HFF-Myc (cell line): ENCODE results near the gene DEPDC5.
"Not testable (repeated sequence)": the region's sequence is repeated elsewhere in the genome, so short reads cannot be mapped to it uniquely, and the experiment has no call there.

Experiments
- DNase-seq: peaks from one replicate; pipeline ENCODE4 v3.0.0-alpha.2; 2011; ENCODE audit warnings: low read depth; ENCODE audit errors: extremely low read depth
- H3K4me3 ChIP-seq: replicated peaks from 2 replicates; pipeline ENCODE4 v1.5.1; 2011; ENCODE audit warnings: low read depth, mild to moderate bottlenecking, control low read depth, low read length
- TF ChIP-seq, protein P1 (sequence below): IDR thresholded peaks from 2 replicates; pipeline ENCODE4 v1.5.1; 2012; ENCODE audit warnings: mild to moderate bottlenecking, low read depth, low read length, control low read depth; ENCODE audit errors: missing control alignments

The DEPDC5 gene

GRCh38 chr22:31738566-31738965 lies 15.3 kb upstream of the DEPDC5 start:
- TF ChIP-seq, protein P1, sequence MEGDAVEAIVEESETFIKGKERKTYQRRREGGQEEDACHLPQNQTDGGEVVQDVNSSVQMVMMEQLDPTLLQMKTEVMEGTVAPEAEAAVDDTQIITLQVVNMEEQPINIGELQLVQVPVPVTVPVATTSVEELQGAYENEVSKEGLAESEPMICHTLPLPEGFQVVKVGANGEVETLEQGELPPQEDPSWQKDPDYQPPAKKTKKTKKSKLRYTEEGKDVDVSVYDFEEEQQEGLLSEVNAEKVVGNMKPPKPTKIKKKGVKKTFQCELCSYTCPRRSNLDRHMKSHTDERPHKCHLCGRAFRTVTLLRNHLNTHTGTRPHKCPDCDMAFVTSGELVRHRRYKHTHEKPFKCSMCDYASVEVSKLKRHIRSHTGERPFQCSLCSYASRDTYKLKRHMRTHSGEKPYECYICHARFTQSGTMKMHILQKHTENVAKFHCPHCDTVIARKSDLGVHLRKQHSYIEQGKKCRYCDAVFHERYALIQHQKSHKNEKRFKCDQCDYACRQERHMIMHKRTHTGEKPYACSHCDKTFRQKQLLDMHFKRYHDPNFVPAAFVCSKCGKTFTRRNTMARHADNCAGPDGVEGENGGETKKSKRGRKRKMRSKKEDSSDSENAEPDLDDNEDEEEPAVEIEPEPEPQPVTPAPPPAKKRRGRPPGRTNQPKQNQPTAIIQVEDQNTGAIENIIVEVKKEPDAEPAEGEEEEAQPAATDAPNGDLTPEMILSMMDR = no peak
- no peak overlapping the region for H3K4me3 ChIP-seq
- DNase-seq = no peak

DNA sequence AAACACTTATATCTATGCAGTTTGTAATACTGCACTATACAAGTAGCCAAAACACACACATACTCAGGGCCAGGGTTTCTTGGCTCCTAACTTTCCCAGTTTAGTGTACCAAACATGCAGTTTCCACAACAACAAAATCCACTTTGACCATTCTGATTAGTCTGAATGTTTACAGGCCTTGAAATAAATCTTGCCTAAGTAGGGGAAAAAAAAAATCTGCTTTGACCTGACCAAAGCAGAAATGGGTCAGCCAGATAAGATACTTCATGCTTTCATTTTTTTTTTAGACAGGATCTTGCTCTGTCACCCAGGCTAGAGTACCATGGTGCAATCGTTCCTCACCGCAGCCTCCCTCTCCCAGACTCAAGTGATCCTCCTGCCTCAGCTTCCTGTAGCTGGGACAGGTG lies 14.0 kb upstream of the DEPDC5 start:
- TF ChIP-seq, protein P1 = no peak
- no peak overlapping the region for H3K4me3 ChIP-seq
- no peak for DNase-seq

- DNase-seq, H3K4me3 ChIP-seq: not testable (repeated sequence)
Measured at GRCh38 chr22:31740314-31740713, 13.5 kb upstream of the DEPDC5 start.

DNA sequence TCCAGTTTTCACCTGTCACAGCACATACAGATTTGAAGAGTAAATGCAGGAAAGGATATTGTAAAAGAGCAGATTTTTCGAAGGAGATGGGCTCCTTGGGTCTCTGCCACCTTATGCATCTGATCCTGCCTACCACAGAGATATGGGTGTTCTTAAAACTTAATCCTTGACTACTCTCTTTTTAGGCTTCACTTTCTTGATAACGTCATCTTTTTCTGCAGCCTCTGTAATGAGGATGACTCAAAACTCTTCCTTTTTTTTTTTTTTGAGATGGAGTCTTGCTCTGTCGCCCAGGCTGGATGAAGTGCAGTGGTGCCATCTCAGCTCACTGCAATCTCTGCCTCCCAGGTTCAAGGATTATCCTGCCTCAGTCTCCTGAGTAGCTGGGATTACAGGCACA lies 11.7 kb upstream of the DEPDC5 start:
- TF ChIP-seq, protein P1 = no peak
- no peak overlapping the region for H3K4me3 ChIP-seq
- no peak for DNase-seq

- TF ChIP-seq, protein P1 = no peak
- no peak for DNase-seq
- no peak overlapping the region for H3K4me3 ChIP-seq
Measured at GRCh38 chr22:31742682-31743081, 11.1 kb upstream of the DEPDC5 start.

- no peak overlapping the region for H3K4me3 ChIP-seq
- DNase-seq = no peak
- TF ChIP-seq, protein P1 = no peak
Measured at GRCh38 chr22:31743871-31744270, 9.9 kb upstream of the DEPDC5 start.

GRCh38 chr22:31747441-31747840 lies 6.4 kb upstream of the DEPDC5 start:
- H3K4me3 ChIP-seq = peak overlapping the region; percentile 99; the same call in 1 of the 2 replicates
- DNase-seq = no peak
- TF ChIP-seq, protein P1 = no peak

DNA sequence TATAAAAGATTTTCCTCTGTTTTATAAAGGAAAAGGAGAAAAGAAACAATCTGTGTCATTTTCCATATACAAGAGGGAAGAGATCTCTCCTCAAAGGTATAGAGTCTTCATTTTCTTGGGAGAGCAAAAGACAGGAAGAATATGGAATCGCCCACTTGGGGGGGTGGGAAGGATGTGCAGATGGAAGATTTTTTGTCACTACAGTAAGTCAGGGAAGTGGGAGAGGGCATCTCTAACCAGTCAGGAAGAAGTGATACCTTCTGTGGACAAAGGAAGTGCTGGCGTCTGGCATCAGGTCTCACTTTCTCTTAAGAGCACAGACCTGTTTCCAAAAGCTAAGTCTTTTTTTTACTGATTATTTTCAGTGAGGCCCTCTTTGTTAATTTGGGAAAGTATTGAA lies 5.3 kb upstream of the DEPDC5 start:
- peak overlapping the region; percentile 99 for H3K4me3 ChIP-seq
- DNase-seq = peak; percentile 4
- TF ChIP-seq, protein P1 = no peak
